ENCODE measurements around the gene SPAG16. TPM values are rescaled to one million over a fixed set of nuclear protein-coding genes. Genes with fewer than 3 reads are reported as not detected.

SPAG16 gene
- total RNA-seq, 1 experiment from 2014 or later: 0.30 TPM

DNA sequence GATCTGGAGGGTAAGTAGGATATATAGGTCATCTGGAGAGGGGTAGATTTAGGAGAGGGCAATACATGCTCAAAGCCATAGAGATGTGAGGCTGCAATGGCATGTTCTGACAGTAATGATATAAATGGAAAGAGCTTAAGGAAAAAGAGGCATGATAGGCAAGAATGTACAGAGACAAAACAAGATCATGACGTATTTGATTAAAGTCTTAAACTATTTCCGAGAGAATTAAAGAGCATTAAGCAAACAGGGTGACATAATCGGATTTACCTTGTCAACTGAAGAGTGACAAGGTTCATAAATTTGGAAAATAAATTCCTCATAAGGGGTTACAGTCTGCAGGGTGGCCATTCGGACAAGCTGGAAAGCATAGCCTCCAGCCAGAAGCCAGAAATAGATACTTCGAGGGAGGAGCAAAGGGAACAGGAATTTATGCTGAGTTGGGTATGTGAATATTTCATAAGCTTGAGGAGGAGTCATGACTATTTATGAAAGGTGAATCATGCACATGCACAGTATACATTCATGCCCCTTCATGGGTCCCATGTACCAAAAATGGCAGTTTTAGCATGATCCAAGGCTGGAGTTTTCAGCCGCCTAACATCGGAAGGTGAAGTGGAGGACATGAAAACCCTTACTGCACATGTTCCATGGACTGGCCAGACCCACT, 730.4 kb downstream of the SPAG16 start:
- no peaks in the 10 kb centered on the region for H3K9me3 ChIP-seq (ENCODE audit: control insufficient read depth in 1 of 2, insufficient read depth in 1 of 2, low read depth in 1 of 2, low read length in 2 of 2)
- intact Hi-C loops (cut with micrococcal nuclease): no loop called here
- no peak for TF ChIP-seq EGR1 (IDR thresholded peaks at IDR 0.05; ENCODE audit: low read depth)
- no peak for TF ChIP-seq ZNF274 (IDR thresholded peaks at IDR 0.05; ENCODE audit: low read depth, low read length)
- CTCF ChIA-PET: no interaction called here
- no peaks in the 10 kb centered on the region for H3K9me2 ChIP-seq (ENCODE audit: insufficient read depth)
- H3K27ac ChIP-seq (ENCODE audit: low read depth, low read length): no peak overlapping the region
- RAD21 ChIA-PET (ENCODE audit: low non-redundant PET in 1 of 2, low total read pairs in 2 of 2, uncharacterized antibody in 2 of 2, unreplicated experiment in 2 of 2): no interaction called here
- no peaks in the 10 kb centered on the region for H3K27me3 ChIP-seq (ENCODE audit: insufficient read depth, low read length)
- BruUV-seq (replicated peaks): no TSS peak
- H3K36me3 ChIP-seq (ENCODE audit: control insufficient read depth in 1 of 2, insufficient read depth in 2 of 2, low read length in 2 of 2): no peaks in the 10 kb centered on the region
- no peak overlapping the region for H3K4me2 ChIP-seq (ENCODE audit: low read length)
- no peak for DNase-seq (ENCODE audit: low read depth, low spot score)
- H2AFZ ChIP-seq (ENCODE audit: low read depth, low read length, poor library complexity, severe bottlenecking): no peak overlapping the region
- H4K20me1 ChIP-seq (ENCODE audit: insufficient read depth): no peaks in the 10 kb centered on the region
- no peak overlapping the region for H3K4me3 ChIP-seq (replicated peaks in 1 of 2; ENCODE audit: low read depth in 1 of 2, low read length in 2 of 2)
- no peak overlapping the region for H3K9ac ChIP-seq (ENCODE audit: low read length)
- peaks cover 3 to 11% of the 10 kb centered on the region in 2 experiments; a peak in 3 of 4 replicates for H3K4me1 ChIP-seq (ENCODE audit: control insufficient read depth in 1 of 2, insufficient read depth in 2 of 2, low read length in 2 of 2)
- no peak for ATAC-seq
- H3K79me2 ChIP-seq (ENCODE audit: insufficient read depth, low read length): no peaks in the 10 kb centered on the region
- POLR2A ChIA-PET: no interaction called here

DNA sequence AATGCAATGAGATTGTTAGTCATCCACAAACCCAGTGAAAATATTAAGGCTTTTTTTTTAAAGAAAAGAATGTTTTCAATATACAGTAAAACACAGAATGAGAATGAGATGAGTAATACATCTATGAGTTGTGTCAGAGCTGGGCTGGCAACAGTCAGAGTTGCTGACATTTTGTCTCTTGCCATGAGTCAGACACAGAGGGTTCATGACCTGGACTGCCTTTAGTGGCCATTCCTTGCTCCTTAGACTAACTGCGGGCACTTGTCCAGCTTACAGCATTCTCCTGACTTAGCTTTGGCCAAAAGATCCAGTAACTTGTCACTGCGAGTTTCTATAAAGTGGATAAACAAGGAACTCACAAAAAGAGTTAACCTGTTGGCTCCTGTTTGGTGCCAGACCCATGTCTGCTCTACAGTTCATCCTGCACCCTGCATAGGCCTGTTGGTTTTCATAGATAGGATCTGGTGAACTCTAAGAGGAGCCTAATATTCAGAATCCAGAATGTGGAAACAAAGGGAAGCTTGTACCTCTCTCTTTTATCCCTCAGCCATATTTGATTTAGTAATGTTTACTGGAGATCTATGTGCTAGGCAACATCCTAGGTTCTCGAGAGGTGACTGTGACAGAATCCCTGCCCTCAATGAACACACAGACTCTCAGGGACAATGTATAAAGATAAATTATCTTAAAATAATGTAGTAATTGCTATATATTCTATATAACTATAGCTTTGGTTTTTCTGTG, 735.1 kb downstream of the SPAG16 start:
- intact Hi-C loops (cut with micrococcal nuclease): no loop called here
- H3K4me2 ChIP-seq (ENCODE audit: low read length): peak overlapping the region; percentile 49

More for the DNA sequence above, 735.1 kb downstream of the SPAG16 start:
- peak; percentile 77 for TF ChIP-seq JUND (IDR thresholded peaks at IDR 0.05)
- peak; percentile 79 for TF ChIP-seq FOSL1 (IDR thresholded peaks at IDR 0.05; ENCODE audit: low read depth)
- 0 out of 2 replicates have a peak, but pooled peaks have one; percentile 28 for TF ChIP-seq SIN3A (IDR thresholded peaks at IDR 0.05; ENCODE audit: low read depth)
- peak; percentile 78 for TF ChIP-seq CBX3 (IDR thresholded peaks at IDR 0.05; ENCODE audit: low read depth)
- TF ChIP-seq RAD21 (IDR thresholded peaks at IDR 0.05; ENCODE audit: low read depth): 0 out of 2 replicates have a peak, but pooled peaks have one; percentile 5
- no peak for TF ChIP-seq POLR2A (IDR thresholded peaks at IDR 0.05; ENCODE audit: borderline replicate concordance, extremely low read depth, insufficient read depth, insufficient read length)
- TF ChIP-seq MAX (IDR thresholded peaks at IDR 0.05): peak; percentile 23; the same call in 1 of the 2 replicates
- peak; percentile 60; the same call in 1 of the 2 replicates for TF ChIP-seq SRF (IDR thresholded peaks at IDR 0.05; ENCODE audit: low read depth)
- no peak for TF ChIP-seq REST (IDR thresholded peaks at IDR 0.05; ENCODE audit: low read depth)
- TF ChIP-seq ZNF274 (IDR thresholded peaks at IDR 0.05; ENCODE audit: low read depth, low read length): no peak
- TF ChIP-seq SP1 (IDR thresholded peaks at IDR 0.05; ENCODE audit: low read depth): peak; percentile 72
- TF ChIP-seq POLR2AphosphoS5 (IDR thresholded peaks at IDR 0.05; ENCODE audit: low read depth, low read length): 0 out of 2 replicates have a peak, but pooled peaks have one; percentile 23
- TF ChIP-seq CEBPB (IDR thresholded peaks at IDR 0.05; ENCODE audit: low read depth): peak; percentile 64
- peak; percentile 30 for TF ChIP-seq YY1 (IDR thresholded peaks at IDR 0.05; ENCODE audit: extremely low read depth, insufficient replicate concordance, low read depth, low read length)
- no peak overlapping the region for H3K9ac ChIP-seq (ENCODE audit: low read length)
- no peaks in the 10 kb centered on the region for H3K79me2 ChIP-seq (ENCODE audit: insufficient read depth, low read length)
- ATAC-seq (peak; percentile 89), DNase-seq (ENCODE audit: low read depth, low spot score) (peak; percentile 48)
- no peak overlapping the region for H3K4me3 ChIP-seq (replicated peaks in 1 of 2; ENCODE audit: low read depth in 1 of 2, low read length in 2 of 2)
- peaks cover 3 to 11% of the 10 kb centered on the region in 2 experiments; a peak in 3 of 4 replicates for H3K4me1 ChIP-seq (ENCODE audit: control insufficient read depth in 1 of 2, insufficient read depth in 2 of 2, low read length in 2 of 2)
- no peak overlapping the region for H3K27ac ChIP-seq (ENCODE audit: low read depth, low read length)
- peak overlapping the region; percentile 92 for H2AFZ ChIP-seq (ENCODE audit: low read depth, low read length, poor library complexity, severe bottlenecking)
- H3K36me3 ChIP-seq (ENCODE audit: control insufficient read depth in 1 of 2, insufficient read depth in 2 of 2, low read length in 2 of 2): no peaks in the 10 kb centered on the region
- ChIA-PET RAD21 (ENCODE audit: low non-redundant PET in 1 of 2, low total read pairs in 2 of 2, uncharacterized antibody in 2 of 2, unreplicated experiment in 2 of 2) (no interaction called here), POLR2A (no interaction called here), CTCF (no interaction called here)
- H3K27me3 ChIP-seq (ENCODE audit: insufficient read depth, low read length): no peaks in the 10 kb centered on the region
- H3K9me3 ChIP-seq (ENCODE audit: control insufficient read depth in 1 of 2, insufficient read depth in 1 of 2, low read depth in 1 of 2, low read length in 2 of 2): no peaks in the 10 kb centered on the region
- H3K9me2 ChIP-seq (ENCODE audit: insufficient read depth): no peaks in the 10 kb centered on the region; the same call in 1 of the 2 replicates
- no peaks in the 10 kb centered on the region for H4K20me1 ChIP-seq (ENCODE audit: insufficient read depth)
- BruUV-seq (replicated peaks): no TSS peak
